HG03469 (cell line): ENCODE results near the gene ASZ1.
A peak's percentile ranks its signal among the peaks of the same experiment; 100 is the strongest.
"Not testable (repeated sequence)": the region's sequence is repeated elsewhere in the genome, so short reads cannot be mapped to it uniquely, and the experiment has no call there.

Source experiments
- ATAC-seq: cut with Tn5 transposase; IDR thresholded peaks from one replicate; pipeline ENCODE4 v1.9.1; 2021; ENCODE audit warnings: mild to moderate bottlenecking, moderate library complexity, moderate number of reproducible peaks; ENCODE audit not compliant: unreplicated experiment

ASZ1 gene

GRCh38 chr7:117427258-117427701 lies at the start of gene ASZ1:
TSS of gene ASZ1 (minus strand) at chr7:117427493. CDS start at chr7:117427460, 33 bp downstream.
- no peak for ATAC-seq

- no peak for ATAC-seq
Measured at GRCh38 chr7:117476557-117477215, 49.4 kb upstream of the ASZ1 start.

- no peak for ATAC-seq
Measured at GRCh38 chr7:117472335-117472734, 45.0 kb upstream of the ASZ1 start.

- ATAC-seq, result peak; percentile 73
Measured at GRCh38 chr7:117470777-117471176, 43.5 kb upstream of the ASZ1 start.

GRCh38 chr7:117468174-117468573 lies 40.9 kb upstream of the ASZ1 start:
- no peak for ATAC-seq

- not testable (repeated sequence) for ATAC-seq
Measured at GRCh38 chr7:117460815-117461214, 33.5 kb upstream of the ASZ1 start.

GRCh38 chr7:117459735-117460134 lies 32.4 kb upstream of the ASZ1 start:
- no peak for ATAC-seq

GRCh38 chr7:117458977-117459583 lies 31.8 kb upstream of the ASZ1 start:
- no peak for ATAC-seq

GRCh38 chr7:117448655-117449054 lies 21.4 kb upstream of the ASZ1 start:
- no peak for ATAC-seq

GRCh38 chr7:117446220-117446815 lies 19.0 kb upstream of the ASZ1 start:
- ATAC-seq, result no peak

- no peak for ATAC-seq
Measured at GRCh38 chr7:117445206-117445605, 17.9 kb upstream of the ASZ1 start.

- no peak for ATAC-seq
Measured at GRCh38 chr7:117444646-117445045, 17.4 kb upstream of the ASZ1 start.

GRCh38 chr7:117435475-117436043 lies 8.3 kb upstream of the ASZ1 start:
- ATAC-seq, result peak; percentile 99

- peak; percentile 60 for ATAC-seq
Measured at GRCh38 chr7:117424090-117424829, 3.0 kb downstream of the ASZ1 start.

GRCh38 chr7:117414591-117414990 lies 12.7 kb downstream of the ASZ1 start:
- ATAC-seq, result not testable (repeated sequence)

GRCh38 chr7:117412946-117413559 lies 14.2 kb downstream of the ASZ1 start:
- no peak for ATAC-seq

- ATAC-seq, result no peak
Measured at GRCh38 chr7:117412390-117412789, 14.9 kb downstream of the ASZ1 start.

GRCh38 chr7:117411539-117411938 lies 15.8 kb downstream of the ASZ1 start:
- ATAC-seq, result peak; percentile 55

- ATAC-seq, result no peak
Measured at GRCh38 chr7:117408831-117409230, 18.5 kb downstream of the ASZ1 start.

- no peak for ATAC-seq
Measured at GRCh38 chr7:117405519-117405918, 21.8 kb downstream of the ASZ1 start.

GRCh38 chr7:117403737-117404136 lies 23.6 kb downstream of the ASZ1 start:
- no peak for ATAC-seq
